Erythroblast (primary cell): ENCODE data around the gene ANKRD37.

Experiments used
- GATA1 ChIP-seq: IDR thresholded peaks from 2 replicates; pipeline ENCODE4 v1.6.1; 2011; ENCODE audit warnings: low read depth, mild to moderate bottlenecking, control low read depth, low read length, moderate library complexity
- POLR2A ChIP-seq: IDR thresholded peaks from 2 replicates; pipeline ENCODE4 v1.6.1; 2011; ENCODE audit warnings: mild to moderate bottlenecking, low read length

DNA sequence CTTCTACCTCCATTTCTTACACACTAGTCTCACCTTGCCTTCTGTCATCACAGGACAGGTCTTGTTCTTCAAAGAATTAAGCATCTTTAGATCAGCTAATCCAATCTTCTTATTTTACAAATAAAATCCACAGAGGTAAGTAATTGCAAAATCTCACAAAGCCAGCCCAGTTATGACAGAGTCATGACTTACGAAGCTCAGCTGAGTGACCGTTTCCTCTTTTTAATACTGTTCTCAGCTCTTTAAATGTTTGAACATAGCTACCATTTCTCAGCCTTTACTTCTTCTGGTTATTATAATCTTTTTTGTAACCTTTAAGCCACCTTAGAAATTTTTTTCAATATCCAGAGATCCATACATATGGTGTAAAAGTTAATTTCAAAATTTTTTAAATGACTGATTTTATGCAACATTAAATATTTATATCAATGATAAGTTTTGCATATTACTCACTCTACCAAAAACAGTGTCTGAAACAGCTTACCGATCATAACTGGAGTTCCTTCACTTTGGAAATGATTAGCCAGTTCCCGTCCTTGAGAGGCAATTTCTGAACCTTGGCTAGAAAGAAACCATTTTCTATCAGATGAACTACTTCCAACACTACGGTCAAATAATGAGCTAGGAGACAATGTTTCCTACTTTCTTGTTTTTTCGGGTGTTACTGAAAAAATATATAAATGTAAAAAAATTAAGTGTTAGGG is 8.8 kb downstream of the ANKRD37 start:
- TF ChIP-seq POLR2A (no peak), GATA1 (no peak)
